ENCODE measurements around the gene PLD2.
"Not testable (repeated sequence)": the region's sequence is repeated elsewhere in the genome, so short reads cannot be mapped to it uniquely, and the experiment has no call there.

Gene PLD2

GRCh38 chr17:4859816-4860625, 53.1 kb downstream of the PLD2 start:
- no peak for DNase-seq

GRCh38 chr17:4860651-4861050, 53.7 kb downstream of the PLD2 start:
- no peak for DNase-seq

DNA sequence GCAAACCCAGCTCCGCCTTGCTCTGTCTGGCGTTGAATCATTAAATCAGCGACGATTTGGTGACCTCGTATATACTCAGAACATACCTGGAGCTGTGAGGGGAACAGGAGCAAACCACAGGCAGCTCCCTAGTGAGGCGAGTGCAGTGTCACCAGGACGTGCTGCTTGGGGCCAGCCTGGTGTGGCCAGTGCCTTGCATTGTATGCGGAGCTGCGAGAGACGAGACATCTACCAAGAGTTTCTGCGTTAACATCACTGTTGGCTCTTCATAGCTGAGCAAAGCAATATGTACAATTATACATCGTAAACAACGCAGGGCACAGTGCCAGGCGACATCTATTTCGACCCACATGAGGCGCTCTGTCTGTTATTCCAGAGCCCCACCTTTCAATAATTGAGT, 54.1 kb downstream of the PLD2 start:
- DNase-seq = no peak

GRCh38 chr17:4862720-4863119, 55.8 kb downstream of the PLD2 start:
- no peak for DNase-seq

DNA sequence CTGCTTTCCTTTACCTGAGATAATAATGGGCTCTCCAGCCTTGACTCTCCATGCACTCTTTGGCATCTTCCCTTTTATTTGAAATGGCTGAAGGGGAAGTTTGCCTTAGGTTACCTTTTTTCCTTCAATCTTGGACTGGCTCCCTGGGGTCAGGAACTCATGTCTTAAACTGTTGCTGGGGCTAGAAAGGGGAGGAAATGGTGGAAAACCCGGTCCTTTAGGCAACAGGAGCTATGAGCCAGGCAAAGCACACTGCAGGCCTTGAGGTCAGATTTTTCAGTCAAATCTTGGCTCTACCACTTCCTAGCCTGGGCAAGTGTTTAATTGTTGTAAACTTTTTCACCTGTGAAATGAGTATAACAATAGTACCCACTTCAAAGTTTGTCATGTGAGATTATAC, 56.4 kb downstream of the PLD2 start:
- DNase-seq = no peak

DNA sequence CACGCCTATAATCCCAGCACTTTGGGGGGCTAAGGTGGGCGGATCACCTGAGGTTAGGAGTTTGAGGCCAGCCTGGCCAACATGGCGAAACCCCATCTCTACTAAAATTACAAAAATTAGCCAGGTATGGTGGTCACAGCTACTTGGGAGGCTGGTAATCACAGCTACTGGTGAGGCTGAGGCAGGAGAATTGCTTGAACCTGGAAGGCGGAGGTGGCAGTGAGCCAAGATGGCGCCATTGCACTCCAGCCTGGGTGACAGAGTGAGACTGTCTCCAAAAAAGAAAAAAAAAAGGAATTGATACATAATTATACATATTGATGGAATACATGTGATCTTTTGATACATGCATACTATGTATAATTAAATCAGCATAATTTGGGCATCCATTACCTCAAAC, 60.6 kb downstream of the PLD2 start:
- DNase-seq = not testable (repeated sequence)

DNA sequence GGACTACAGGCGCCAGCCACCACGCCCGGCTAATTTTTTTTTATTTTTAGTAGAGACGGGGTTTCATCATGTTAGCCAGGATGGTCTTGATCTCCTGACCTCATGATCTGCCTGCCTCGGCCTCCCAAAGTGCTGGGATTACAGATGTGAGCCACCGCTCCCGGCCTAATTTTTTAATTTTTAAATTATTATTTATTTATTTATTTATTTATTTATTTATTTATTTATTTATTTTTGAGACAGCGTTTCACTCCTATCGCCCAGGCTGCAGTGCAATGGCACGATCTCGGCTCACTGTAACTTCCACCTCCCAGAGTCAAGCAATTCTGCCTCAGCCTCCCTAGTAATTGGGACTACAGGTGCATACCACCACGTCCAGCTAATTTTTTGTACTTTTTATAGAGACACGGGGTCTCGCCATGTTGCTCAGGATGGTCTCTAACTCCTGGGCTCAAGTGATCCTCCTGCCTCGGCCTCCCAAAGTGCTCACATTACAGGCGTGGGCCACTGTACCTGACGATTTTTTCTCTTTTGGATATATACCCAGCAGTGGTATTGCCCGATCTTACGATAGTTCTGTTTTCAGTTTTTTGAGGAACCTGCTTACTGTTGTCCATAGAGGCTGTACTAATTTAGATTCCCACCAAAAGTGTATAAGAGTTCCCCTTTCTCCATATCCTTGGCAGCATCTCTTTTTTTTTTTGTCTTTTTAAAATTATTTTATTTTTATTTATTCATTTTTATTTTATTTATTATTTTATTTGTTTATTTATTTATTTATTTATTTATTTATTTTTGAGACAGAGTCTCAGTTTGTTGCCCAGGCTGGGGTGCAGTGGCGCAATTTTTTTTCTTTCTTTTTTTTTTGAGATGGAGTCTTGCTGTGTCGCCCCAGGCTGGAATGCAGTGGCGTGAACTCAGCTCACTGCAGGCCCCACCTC, 62.4 kb downstream of the PLD2 start:
- not testable (repeated sequence) for DNase-seq

GRCh38 chr17:4870855-4871254, 63.9 kb downstream of the PLD2 start:
- no peak for DNase-seq

DNA sequence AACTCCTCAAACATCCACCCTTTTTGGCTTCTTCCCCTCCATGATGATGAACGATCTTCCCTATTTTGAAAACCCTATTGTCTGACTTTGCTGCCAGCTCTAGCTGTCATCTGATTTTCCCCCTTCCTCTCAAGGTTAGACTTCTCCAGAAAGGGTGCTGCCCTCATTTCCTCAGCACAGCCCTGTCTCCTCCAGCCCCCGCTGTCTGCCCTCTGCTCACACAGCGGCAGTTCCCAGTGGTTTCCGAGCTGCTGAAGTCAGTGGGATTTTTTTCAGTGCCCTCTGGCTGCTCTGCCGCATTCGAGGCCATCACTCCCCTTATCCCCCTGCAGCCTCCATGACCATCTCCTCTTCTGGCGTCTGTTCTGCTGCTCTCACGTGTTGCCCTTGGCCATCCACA, 65.8 kb downstream of the PLD2 start:
- no peak for DNase-seq

Data from activated gamma-delta T cell treated with Interleukin-2 at 50 U/mL for 16 hours (primary cell).